Measurements from ENCODE around the gene ATM.

DNA sequence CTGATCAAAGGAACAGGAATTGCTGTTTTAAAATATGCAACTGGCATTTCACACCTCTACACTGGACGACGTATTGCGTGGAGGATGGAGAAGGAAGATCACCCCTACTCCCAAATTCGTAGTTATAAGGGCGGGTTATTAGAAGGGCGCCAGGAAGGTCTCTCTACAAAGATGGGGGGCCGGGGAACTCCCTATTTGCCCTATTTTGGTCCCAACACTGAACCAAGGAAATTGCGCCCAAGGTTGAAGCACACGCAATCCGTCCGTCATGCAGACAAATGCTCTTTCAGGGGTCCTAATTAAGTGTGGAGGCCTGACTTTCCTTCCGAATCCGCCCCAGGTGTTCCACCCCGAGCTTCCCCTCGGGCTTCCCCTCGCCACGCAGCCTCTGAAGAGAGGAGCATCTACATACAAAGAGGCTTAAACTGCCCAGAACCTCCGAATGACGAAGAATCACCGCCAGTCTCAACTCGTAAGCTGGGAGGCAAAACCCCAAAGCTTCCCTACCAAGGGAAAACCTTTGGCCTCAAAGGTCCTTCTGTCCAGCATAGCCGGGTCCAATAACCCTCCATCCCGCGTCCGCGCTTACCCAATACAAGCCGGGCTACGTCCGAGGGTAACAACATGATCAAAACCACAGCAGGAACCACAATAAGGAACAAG, 825 bp upstream of the ATM start:
- TF ChIP-seq CTCF (conservative IDR thresholded peaks at IDR 0.05; ENCODE audit: low read length) = no peak
- TF ChIP-seq EZH2phosphoT487 (IDR thresholded peaks at IDR 0.05; ENCODE audit: borderline replicate concordance, low read depth, low read length) = no peak

All from OCI-LY7 (cell line).